Measurements from ENCODE around the gene NUAK1. TPM values are rescaled to one million over a fixed set of nuclear protein-coding genes. Genes with fewer than 3 reads are reported as not detected.

NUAK1 gene
- total RNA-seq, 2 experiments from 2014 or later = not detected

- H3K27me3 Mint-ChIP-seq = peaks cover 19% of the 10 kb centered on the region
- no peak overlapping the region for H3K4me3 Mint-ChIP-seq
Measured at GRCh38 chr12:106074361-106074705, 64.4 kb downstream of the NUAK1 start.

GRCh38 chr12:106073179-106073578 lies 65.6 kb downstream of the NUAK1 start:
- POLR2A ChIA-PET = no interaction called here
- Mint-ChIP-seq H3K27me3 (peaks cover 18% of the 10 kb centered on the region), H3K4me1 (no peaks in the 10 kb centered on the region), H3K36me3 (ENCODE audit: low read depth) (no peaks in the 10 kb centered on the region), H3K27ac (no peak overlapping the region), H3K9me3 (no peaks in the 10 kb centered on the region), H3K4me3 (no peak overlapping the region)
- DNase-seq = no peak
- CTCF ChIA-PET = no interaction called here

More at GRCh38 chr12:106074361-106074705, 64.4 kb downstream of the NUAK1 start:
- Mint-ChIP-seq H3K36me3 (ENCODE audit: low read depth) (no peaks in the 10 kb centered on the region), H3K27ac (no peak overlapping the region), H3K4me1 (no peaks in the 10 kb centered on the region), H3K9me3 (no peaks in the 10 kb centered on the region)
- POLR2A ChIA-PET = no interaction called here
- no peak for DNase-seq
- CTCF ChIA-PET = no interaction called here

GRCh38 chr12:106072751-106073150 lies 66.0 kb downstream of the NUAK1 start:
- CTCF ChIA-PET = no interaction called here
- H3K27me3 Mint-ChIP-seq = peaks cover 18% of the 10 kb centered on the region
- H3K27ac Mint-ChIP-seq = no peak overlapping the region
- no peak for DNase-seq
- no peaks in the 10 kb centered on the region for H3K4me1 Mint-ChIP-seq
- no peaks in the 10 kb centered on the region for H3K9me3 Mint-ChIP-seq
- H3K4me3 Mint-ChIP-seq = no peak overlapping the region
- POLR2A ChIA-PET = no interaction called here
- no peaks in the 10 kb centered on the region for H3K36me3 Mint-ChIP-seq (ENCODE audit: low read depth)

- peaks cover 15% of the 10 kb centered on the region for H3K27me3 Mint-ChIP-seq
- no peaks in the 10 kb centered on the region for H3K4me1 Mint-ChIP-seq
- no peak overlapping the region for H3K4me3 Mint-ChIP-seq
- no peaks in the 10 kb centered on the region for H3K9me3 Mint-ChIP-seq
- no peak overlapping the region for H3K27ac Mint-ChIP-seq
- POLR2A ChIA-PET = no interaction called here
- H3K36me3 Mint-ChIP-seq (ENCODE audit: low read depth) = no peaks in the 10 kb centered on the region
- no peak for DNase-seq
- CTCF ChIA-PET = no interaction called here
Measured at GRCh38 chr12:106071686-106072085, 67.1 kb downstream of the NUAK1 start.

- Mint-ChIP-seq H3K9me3 (no peaks in the 10 kb centered on the region), H3K4me1 (no peaks in the 10 kb centered on the region), H3K27ac (no peak overlapping the region), H3K27me3 (peaks cover 9% of the 10 kb centered on the region), H3K36me3 (ENCODE audit: low read depth) (no peaks in the 10 kb centered on the region), H3K4me3 (no peak overlapping the region)
- ChIA-PET POLR2A (no interaction called here), CTCF (no interaction called here)
- DNase-seq = no peak
Measured at GRCh38 chr12:106070611-106071010, 68.1 kb downstream of the NUAK1 start.

- Mint-ChIP-seq H3K27me3 (peaks cover 9% of the 10 kb centered on the region), H3K4me3 (no peak overlapping the region), H3K9me3 (no peaks in the 10 kb centered on the region), H3K4me1 (no peaks in the 10 kb centered on the region), H3K27ac (no peak overlapping the region), H3K36me3 (ENCODE audit: low read depth) (no peaks in the 10 kb centered on the region)
- no peak for DNase-seq
- ChIA-PET CTCF (no interaction called here), POLR2A (no interaction called here)
Measured at GRCh38 chr12:106070147-106070546, 68.6 kb downstream of the NUAK1 start.

GRCh38 chr12:106068296-106068695 lies 70.5 kb downstream of the NUAK1 start:
- Mint-ChIP-seq H3K27ac (no peak overlapping the region), H3K4me3 (no peak overlapping the region), H3K9me3 (no peaks in the 10 kb centered on the region), H3K27me3 (peaks cover 5% of the 10 kb centered on the region), H3K36me3 (ENCODE audit: low read depth) (no peaks in the 10 kb centered on the region), H3K4me1 (no peaks in the 10 kb centered on the region)
- no peak for DNase-seq
- ChIA-PET POLR2A (no interaction called here), CTCF (no interaction called here)

- DNase-seq = no peak
- CTCF ChIA-PET = no interaction called here
- peaks cover 2% of the 10 kb centered on the region for H3K27me3 Mint-ChIP-seq
Measured at GRCh38 chr12:106067606-106068205, 71.0 kb downstream of the NUAK1 start.

GRCh38 chr12:106066726-106067325 lies 71.9 kb downstream of the NUAK1 start:
- CTCF ChIA-PET = no interaction called here
- H3K9me3 Mint-ChIP-seq = no peaks in the 10 kb centered on the region
- H3K36me3 Mint-ChIP-seq (ENCODE audit: low read depth) = no peaks in the 10 kb centered on the region
- peaks cover 2% of the 10 kb centered on the region for H3K27me3 Mint-ChIP-seq
- H3K4me3 Mint-ChIP-seq = no peak overlapping the region
- DNase-seq = no peak
- H3K4me1 Mint-ChIP-seq = no peaks in the 10 kb centered on the region
- no peak overlapping the region for H3K27ac Mint-ChIP-seq
- POLR2A ChIA-PET = no interaction called here

More at GRCh38 chr12:106067606-106068205, 71.0 kb downstream of the NUAK1 start:
- H3K27ac Mint-ChIP-seq = no peak overlapping the region
- H3K9me3 Mint-ChIP-seq = no peaks in the 10 kb centered on the region
- H3K4me3 Mint-ChIP-seq = no peak overlapping the region
- H3K36me3 Mint-ChIP-seq (ENCODE audit: low read depth) = no peaks in the 10 kb centered on the region
- no peaks in the 10 kb centered on the region for H3K4me1 Mint-ChIP-seq
- POLR2A ChIA-PET = no interaction called here

GRCh38 chr12:106066051-106066705 lies 72.6 kb downstream of the NUAK1 start:
- CTCF ChIA-PET = no interaction called here

GRCh38 chr12:106065506-106065905 lies 73.2 kb downstream of the NUAK1 start:
- no peak overlapping the region for H3K27ac Mint-ChIP-seq
- H3K27me3 Mint-ChIP-seq = peaks cover 2% of the 10 kb centered on the region
- no peak overlapping the region for H3K4me3 Mint-ChIP-seq
- H3K36me3 Mint-ChIP-seq (ENCODE audit: low read depth) = no peaks in the 10 kb centered on the region
- H3K9me3 Mint-ChIP-seq = no peaks in the 10 kb centered on the region
- no peak for DNase-seq
- CTCF ChIA-PET = no interaction called here
- H3K4me1 Mint-ChIP-seq = no peaks in the 10 kb centered on the region
- POLR2A ChIA-PET = no interaction called here

More at GRCh38 chr12:106066051-106066705, 72.6 kb downstream of the NUAK1 start:
- Mint-ChIP-seq H3K4me1 (no peaks in the 10 kb centered on the region), H3K4me3 (no peak overlapping the region), H3K36me3 (ENCODE audit: low read depth) (no peaks in the 10 kb centered on the region), H3K9me3 (no peaks in the 10 kb centered on the region), H3K27ac (no peak overlapping the region), H3K27me3 (peaks cover 2% of the 10 kb centered on the region)
- no peak for DNase-seq
- POLR2A ChIA-PET = no interaction called here

GRCh38 chr12:106064721-106065021 lies 74.1 kb downstream of the NUAK1 start:
- no peaks in the 10 kb centered on the region for H3K4me1 Mint-ChIP-seq
- H3K4me3 Mint-ChIP-seq = no peak overlapping the region
- no peak for DNase-seq
- ChIA-PET CTCF (no interaction called here), POLR2A (no interaction called here)
- no peaks in the 10 kb centered on the region for H3K36me3 Mint-ChIP-seq (ENCODE audit: low read depth)
- no peak overlapping the region for H3K27ac Mint-ChIP-seq
- H3K27me3 Mint-ChIP-seq = no peaks in the 10 kb centered on the region
- H3K9me3 Mint-ChIP-seq = no peaks in the 10 kb centered on the region

GRCh38 chr12:106063826-106064720 lies 74.7 kb downstream of the NUAK1 start:
- Mint-ChIP-seq H3K4me3 (no peak overlapping the region), H3K27ac (no peak overlapping the region), H3K27me3 (no peaks in the 10 kb centered on the region), H3K4me1 (no peaks in the 10 kb centered on the region), H3K36me3 (ENCODE audit: low read depth) (no peaks in the 10 kb centered on the region), H3K9me3 (no peaks in the 10 kb centered on the region)
- DNase-seq = no peak
- ChIA-PET CTCF (no interaction called here), POLR2A (no interaction called here)
